SK-N-MC (cell line): ENCODE results near the gene PPP1R9A.

Source experiments
- EZH2 ChIP-seq: fragments of 200-600 bp; sonication (generic); IDR thresholded peaks from one replicate; pipeline ENCODE4 v1.6.1; 2017; ENCODE audit warnings: antibody characterized with exemption
- POLR2AphosphoS5 ChIP-seq: IDR thresholded peaks from 2 replicates; pipeline ENCODE4 v1.6.1; 2012; ENCODE audit warnings: mild to moderate bottlenecking, low read depth, low read length, borderline replicate concordance

DNA sequence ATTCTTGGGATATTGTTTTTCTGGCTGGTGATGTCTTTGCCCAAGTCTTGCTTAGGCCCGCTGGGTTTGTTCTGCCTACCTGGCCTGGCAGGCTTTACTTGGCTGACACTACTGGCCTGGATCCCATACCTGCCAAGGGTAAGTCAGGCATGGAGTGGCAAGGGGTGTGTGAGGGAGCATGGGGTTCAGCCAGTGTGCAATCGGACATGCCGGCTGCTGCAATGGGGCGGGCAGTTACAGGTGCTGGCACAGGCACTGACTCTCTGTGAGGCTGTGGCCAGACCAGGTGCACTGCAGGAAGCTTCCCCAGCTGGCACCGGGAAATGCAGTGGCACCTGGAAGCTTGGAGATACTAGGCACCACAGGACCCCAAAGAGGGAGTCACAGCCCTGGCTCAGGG is 248.6 kb downstream of the PPP1R9A start:
- TF ChIP-seq EZH2 (no peak), POLR2AphosphoS5 (no peak)
